Stomach (tissue), 9 donors: ENCODE measurements around the gene PRRX2. TPM values are rescaled to one million over a fixed set of nuclear protein-coding genes. Genes with fewer than 3 reads are reported as not detected.

Experiments used
- DNase-seq, 2 donors: peaks; one replicate each; pipeline versions ENCODE4 v3.0.0 to v3.0.0-alpha.2; 2013 to 2019
- H3K27ac ChIP-seq, 5 donors: fragments of 200-600 bp in 4 of 5; sonication (generic) in 4 of 5; one replicate each; pipeline ENCODE4 v1.5.1; 2013 to 2019; ENCODE audit warnings: mild to moderate bottlenecking in 1 of 5, moderate library complexity in 1 of 5
- H3K27me3 ChIP-seq, 3 donors: fragments of 200-600 bp; sonication (generic); one replicate each; pipeline ENCODE4 v1.5.1; 2017 to 2019; ENCODE audit warnings: mixed run types in 1 of 3
- H3K36me3 ChIP-seq, 4 donors: fragments of 200-600 bp; sonication (generic); 1 replicate in 3 of 4; 2 replicates in 1 of 4; pipeline ENCODE4 v1.5.1; 2016 to 2019
- H3K4me1 ChIP-seq, 4 donors: fragments of 200-600 bp; sonication (generic); one replicate each; pipeline ENCODE4 v1.5.1; 2016 to 2019
- H3K4me3 ChIP-seq, 4 donors: fragments of 200-600 bp; sonication (generic) in 3 of 4; one replicate each; pipeline ENCODE4 v1.5.1; 2016 to 2019; ENCODE audit warnings: mild to moderate bottlenecking in 1 of 4
- H3K9me3 ChIP-seq, 4 donors: fragments of 200-600 bp; sonication (generic); one replicate each; pipeline ENCODE4 v1.5.1; 2016 to 2019
- CTCF ChIP-seq, 7 experiments: fragments of 450-650 bp in 4 of 7; fragments of 200-600 bp in 3 of 7; sonication (generic) in 3 of 7; IDR thresholded peaks; one replicate each; pipeline ENCODE4 v1.5.1; 2016 to 2019; ENCODE audit warnings: antibody characterized with exemption in 7 of 7, control low read depth in 2 of 7, mild to moderate bottlenecking in 1 of 7
- EP300 ChIP-seq: sonication (generic); formaldehyde crosslinking; IDR thresholded peaks from one replicate; pipeline ENCODE4 v1.6.1; 2017; ENCODE audit warnings: antibody characterized with exemption
- POLR2A ChIP-seq, 4 donors: fragments of 450-650 bp; IDR thresholded peaks; one replicate each; pipeline ENCODE4 v1.6.1; 2016; ENCODE audit warnings: antibody characterized with exemption in 4 of 4, control low read depth in 2 of 4, mild to moderate bottlenecking in 1 of 4, moderate library complexity in 1 of 4
- POLR2AphosphoS5 ChIP-seq, 3 donors: sonication (generic); formaldehyde crosslinking; IDR thresholded peaks; one replicate each; pipeline ENCODE4 v1.6.1; 2016; ENCODE audit warnings: antibody characterized with exemption in 3 of 3
- WGBS, 5 donors: extraction: QIAGEN DNeasy Blood & Tissue Kit in 3 of 5; methylation state at CpG; one replicate each; pipeline versions ENCODE4 v1.1.5 to v1.1.7; 2013 to 2018; 5-methylcytosine and 5-hydroxymethylcytosine counted together
- intact Hi-C: fragments of 100-400 bp; cut with DNase I; formaldehyde crosslinking; loops from one replicate; pipeline ENCODE4 v1.15.1; 2023; ENCODE audit warnings: low total_unique reads
- polyA plus RNA-seq, 3 donors: library from polyadenylated mRNA; stranded (reverse); fragments of 200-250 nt; gene quantifications; one replicate each; pipeline ENCODE4 v1.2.3, GENCODE V29; 2013
- total RNA-seq, 5 donors: library from RNA; depleted of rRNA; stranded (reverse); fragments of >200 nt; gene quantifications; one replicate each; pipeline versions ENCODE4 v1.1.0 to v1.2.3, GENCODE V29; 2014 to 2016
- donor health status: healthy with polysubstance abuse.
- donor health status: Bipolar disorder and iron deficiency.
- donor health status: healthy.

PRRX2 gene
- total and polyA plus RNA-seq, 8 donors = 0.87 to 8.4 (median 3.0) TPM; not detected in 2

- Histone ChIP-seq H3K4me1 (peaks cover 0 to 4% (median 0%) of the 10 kb centered on the region in 4 donors), H3K27me3 (peaks cover 0 to 79% (median 0%) of the 10 kb centered on the region in 3 donors), H3K36me3 (no peaks in the 10 kb centered on the region), H3K27ac (no peak overlapping the region), H3K9me3 (no peaks in the 10 kb centered on the region), H3K4me3 (no peak overlapping the region)
- peak in 1 of 2 donors; percentile 42 for DNase-seq
- intact Hi-C loops = no loop called here
- no peak for TF ChIP-seq POLR2AphosphoS5 (IDR thresholded peaks at IDR 0.05)
- TF ChIP-seq POLR2A (IDR thresholded peaks at IDR 0.05) = no peak
- no peak for TF ChIP-seq CTCF (IDR thresholded peaks at IDR 0.05)
- TF ChIP-seq EP300 = no peak
- WGBS, 5 donors = 65 to 75% (median 70%) methylated on average over 12 of the region's 12 CpGs
Measured at GRCh38 chr9:129676975-129677374, 11.5 kb downstream of the PRRX2 start.

GRCh38 chr9:129677456-129677855 lies 12.0 kb downstream of the PRRX2 start:
- no peaks in the 10 kb centered on the region for H3K9me3 ChIP-seq
- H3K36me3 ChIP-seq = no peaks in the 10 kb centered on the region
- H3K27me3 ChIP-seq = peaks cover 0 to 83% (median 0%) of the 10 kb centered on the region in 3 donors
- peaks cover 0 to 4% (median 0%) of the 10 kb centered on the region in 4 donors for H3K4me1 ChIP-seq
- peak in 1 of 2 donors; percentile 53 for DNase-seq
- H3K27ac ChIP-seq = no peak overlapping the region
- WGBS, 5 donors = 52 to 64% (median 58%) methylated on average over 9 of the region's 9 CpGs
- H3K4me3 ChIP-seq = no peak overlapping the region
- TF ChIP-seq POLR2A (IDR thresholded peaks at IDR 0.05) (no peak), POLR2AphosphoS5 (IDR thresholded peaks at IDR 0.05) (no peak), CTCF (IDR thresholded peaks at IDR 0.05) (no peak), EP300 (no peak)
- intact Hi-C loops = no loop called here

- TF ChIP-seq POLR2A (IDR thresholded peaks at IDR 0.05) = no peak
- no peak for TF ChIP-seq POLR2AphosphoS5 (IDR thresholded peaks at IDR 0.05)
- no peak for TF ChIP-seq CTCF (IDR thresholded peaks at IDR 0.05)
- no peak for TF ChIP-seq EP300
- peaks cover 0 to 4% (median 0%) of the 10 kb centered on the region in 4 donors for H3K4me1 ChIP-seq
- 39 to 71% (median 66%) methylated on average over 2 to 9 of the region's 9 CpGs for WGBS, 5 donors
- peaks cover 0 to 84% (median 0%) of the 10 kb centered on the region in 3 donors for H3K27me3 ChIP-seq
- intact Hi-C loops = no loop called here
- no peak for DNase-seq
- no peaks in the 10 kb centered on the region for H3K9me3 ChIP-seq
- H3K27ac ChIP-seq = no peak overlapping the region
- H3K36me3 ChIP-seq = no peaks in the 10 kb centered on the region
- H3K4me3 ChIP-seq = no peak overlapping the region
Measured at GRCh38 chr9:129678844-129679243, 13.4 kb downstream of the PRRX2 start.

GRCh38 chr9:129679537-129679936 lies 14.1 kb downstream of the PRRX2 start:
- TF ChIP-seq POLR2AphosphoS5 (IDR thresholded peaks at IDR 0.05) (no peak), POLR2A (IDR thresholded peaks at IDR 0.05) (no peak), CTCF (IDR thresholded peaks at IDR 0.05) (no peak), EP300 (no peak)
- Histone ChIP-seq H3K27ac (no peak overlapping the region), H3K9me3 (no peaks in the 10 kb centered on the region), H3K4me1 (peaks cover 0 to 4% (median 0%) of the 10 kb centered on the region in 4 donors), H3K27me3 (peaks cover 0 to 77% (median 0%) of the 10 kb centered on the region in 3 donors), H3K36me3 (no peaks in the 10 kb centered on the region), H3K4me3 (no peak overlapping the region)
- 53 to 75% (median 69%) methylated on average over 8 to 9 of the region's 9 CpGs for WGBS, 5 donors
- no peak for DNase-seq
- intact Hi-C loops = no loop called here
